Head of caudate nucleus (tissue), 42 donors: Measurements from ENCODE around the gene LYST.

ENCODE experiments used
- DNase-seq, 42 donors: peaks; one replicate each; pipeline versions ENCODE4 v3.0.0 to v3.0.0-alpha.2; 2020 to 2021; ENCODE audit warnings: mixed read lengths in 7 of 42
- intact Hi-C: fragments of 100-400 bp; cut with DNase I; formaldehyde crosslinking; loops from one replicate; pipeline ENCODE4 v1.15.0; 2022

The LYST gene

DNA sequence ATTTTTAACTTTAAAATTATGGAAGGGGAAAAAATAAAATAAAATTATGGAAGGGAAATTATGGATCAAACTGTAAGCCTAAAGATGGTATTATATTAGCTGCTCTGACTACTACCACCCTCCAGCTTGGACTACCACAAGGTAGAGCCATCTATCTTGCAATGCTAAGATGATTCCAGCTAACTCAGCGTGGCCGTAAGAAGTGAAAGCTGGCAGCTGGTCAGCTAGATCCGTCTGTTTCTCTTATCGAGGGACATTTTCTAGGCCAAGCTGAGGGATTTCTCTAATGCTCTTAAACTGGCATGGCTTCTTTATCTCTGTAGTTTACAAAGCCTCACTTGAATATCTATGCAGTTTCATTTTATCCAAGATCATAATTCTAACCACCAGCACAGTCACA is 31.5 kb downstream of the LYST start:
- intact Hi-C loops: no loop called here
- peak in 10 of 42 donors; percentile 14 to 52 (median 24) for DNase-seq

- intact Hi-C loops: no loop called here
- peak in 1 of 42 donors; percentile 16 for DNase-seq
Measured at GRCh38 chr1:235834620-235835019, 32.1 kb downstream of the LYST start.

GRCh38 chr1:235832011-235832410 is 34.7 kb downstream of the LYST start:
- no peak for DNase-seq
- intact Hi-C loops: no loop called here

GRCh38 chr1:235831148-235831547 is 35.6 kb downstream of the LYST start:
- DNase-seq: peak in 13 of 42 donors; percentile 9 to 62 (median 30)
- intact Hi-C loops: no loop called here

- intact Hi-C loops: no loop called here
- DNase-seq: no peak
Measured at GRCh38 chr1:235826102-235826854, 40.4 kb downstream of the LYST start.

DNA sequence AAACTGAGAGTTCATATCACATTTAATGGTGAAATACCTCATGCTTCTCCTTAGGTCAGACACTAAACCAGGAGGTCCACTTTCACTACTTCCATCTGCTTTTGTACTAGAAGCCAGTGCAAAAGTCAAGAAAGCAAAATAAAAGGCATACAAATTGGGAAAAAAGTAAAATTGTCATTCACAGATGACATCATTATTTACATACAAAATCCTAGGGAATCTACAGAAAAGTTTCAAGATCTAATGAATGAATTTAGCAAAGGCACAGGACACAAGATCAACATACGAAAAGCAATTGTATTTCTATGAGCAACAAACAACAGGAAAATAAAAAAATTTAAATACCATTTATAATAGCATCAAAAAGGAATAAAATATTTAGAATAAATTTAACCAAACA is 41.5 kb downstream of the LYST start:
- DNase-seq: no peak
- intact Hi-C loops: no loop called here

DNA sequence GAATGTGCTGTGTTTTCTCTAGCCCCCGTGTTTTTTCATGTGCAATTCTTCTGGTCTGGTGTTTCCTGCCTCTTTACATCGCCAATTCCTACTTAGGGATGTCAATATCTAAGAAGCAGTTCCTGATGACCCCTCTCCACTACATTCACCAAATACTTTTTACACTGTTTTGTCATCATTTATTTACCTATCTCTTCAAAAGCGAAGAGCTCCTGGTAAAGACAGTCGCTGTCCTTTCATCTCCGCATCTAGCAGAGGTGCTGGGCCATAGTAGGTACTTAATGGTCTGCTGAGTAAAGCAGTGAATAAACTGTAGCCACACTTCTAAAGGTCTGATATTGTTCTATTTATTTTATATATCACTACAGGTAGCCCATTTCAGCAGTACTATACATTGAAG is 43.0 kb downstream of the LYST start:
- intact Hi-C loops: no loop called here
- DNase-seq: no peak

DNA sequence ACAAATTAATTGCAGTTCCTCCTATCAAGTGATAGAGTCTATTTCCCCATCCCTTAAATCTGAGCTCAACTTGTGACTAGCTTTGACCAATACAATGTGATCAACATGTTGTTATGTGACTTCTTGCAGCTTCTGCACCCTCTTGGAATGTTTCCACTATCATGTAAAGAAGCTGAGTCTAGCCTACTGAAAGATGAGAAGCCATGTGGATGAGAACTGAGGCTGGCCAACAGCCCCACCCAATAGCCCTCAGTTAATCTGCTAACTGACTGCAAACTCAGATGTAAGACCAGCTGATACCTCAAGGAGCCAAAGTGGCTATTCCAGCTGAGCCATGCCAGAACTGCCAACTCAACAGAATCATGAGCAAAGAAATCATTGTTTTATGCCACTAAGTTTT is 44.0 kb downstream of the LYST start:
- DNase-seq: no peak
- intact Hi-C loops: no loop called here

- intact Hi-C loops: no loop called here
- no peak for DNase-seq
Measured at GRCh38 chr1:235821361-235821981, 45.2 kb downstream of the LYST start.

DNA sequence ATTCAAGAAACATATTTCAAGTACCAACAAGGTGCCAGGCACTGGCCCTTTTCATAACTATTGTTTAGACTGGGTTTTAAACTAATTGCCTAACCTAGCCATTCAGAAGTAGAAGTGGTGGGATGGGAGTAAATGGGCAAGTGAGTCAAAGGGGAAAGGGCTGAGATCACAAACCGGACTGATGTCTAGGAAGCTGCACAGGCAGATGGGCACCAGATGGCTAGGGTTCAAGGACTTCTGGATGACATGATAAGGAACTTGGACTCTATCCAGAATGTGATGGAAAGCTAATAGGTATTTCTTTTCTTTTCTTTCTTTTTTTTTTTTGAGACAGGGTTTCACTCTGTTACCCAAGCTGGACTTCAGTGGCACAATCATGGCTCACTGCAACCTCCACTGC is 46.6 kb downstream of the LYST start:
- intact Hi-C loops: no loop called here
- DNase-seq: no peak

- intact Hi-C loops: no loop called here
- DNase-seq: no peak
Measured at GRCh38 chr1:235818632-235819136, 48.0 kb downstream of the LYST start.

GRCh38 chr1:235817101-235817728 is 49.5 kb downstream of the LYST start:
- intact Hi-C loops: no loop called here
- no peak for DNase-seq

GRCh38 chr1:235809688-235810397 is 56.9 kb downstream of the LYST start:
- intact Hi-C loops: no loop called here
- no peak for DNase-seq

DNA sequence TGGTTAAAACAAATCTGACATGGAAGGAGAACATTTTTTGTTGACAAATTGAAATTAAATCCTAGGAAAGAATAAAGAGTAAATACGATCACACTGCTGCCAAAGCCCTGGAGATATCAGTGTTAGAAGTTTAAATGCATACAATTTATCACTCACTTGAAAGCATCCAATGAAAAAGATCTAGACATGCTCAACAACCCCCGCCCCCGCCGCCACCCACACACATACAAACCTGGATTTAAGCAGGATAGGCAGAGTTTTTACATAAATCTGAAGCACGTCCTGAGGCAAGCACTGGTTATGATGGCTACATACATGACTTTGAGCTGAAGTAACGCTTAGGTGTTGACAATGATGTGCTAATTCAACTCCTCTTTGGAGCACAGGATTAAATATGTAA is 58.5 kb downstream of the LYST start:
- DNase-seq: peak in 36 of 42 donors; percentile 9 to 73 (median 40)
- intact Hi-C loops: no loop called here

- intact Hi-C loops: no loop called here
- no peak for DNase-seq
Measured at GRCh38 chr1:235806123-235806522, 60.6 kb downstream of the LYST start.

GRCh38 chr1:235802573-235803346 is 63.9 kb downstream of the LYST start:
- no peak for DNase-seq
- intact Hi-C loops: no loop called here

- no peak for DNase-seq
- intact Hi-C loops: no loop called here
Measured at GRCh38 chr1:235799264-235799663, 67.4 kb downstream of the LYST start.

DNA sequence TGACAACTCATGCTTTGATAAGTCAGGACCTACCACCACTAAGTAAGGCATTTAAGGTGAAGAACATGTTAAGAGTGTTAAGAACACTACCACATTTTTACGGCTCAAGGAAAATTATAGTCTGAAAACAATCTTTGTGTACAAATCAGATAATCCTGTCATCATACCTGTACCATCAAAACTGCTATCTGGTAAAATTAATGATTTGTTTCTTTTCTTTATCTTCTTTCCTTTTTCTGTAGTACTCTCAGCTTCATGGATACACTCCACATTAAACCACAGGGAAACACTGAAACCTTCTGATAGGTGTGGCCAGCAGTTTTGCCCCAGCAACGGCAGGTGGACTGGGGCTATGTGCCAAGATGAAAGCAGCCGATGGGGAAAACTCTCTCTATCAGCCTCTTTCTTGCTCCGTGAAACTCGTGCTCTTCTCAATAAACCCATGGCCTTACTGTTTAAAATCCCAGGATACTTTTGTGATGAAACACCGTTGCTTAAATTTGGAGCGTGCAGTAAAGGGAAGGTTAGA is 75.1 kb downstream of the LYST start:
- DNase-seq: no peak
- intact Hi-C loops: no loop called here

- intact Hi-C loops: no loop called here
- no peak for DNase-seq
Measured at GRCh38 chr1:235790123-235790522, 76.6 kb downstream of the LYST start.
